ENCODE results near the gene CACNB2. TPM values are rescaled to one million over a fixed set of nuclear protein-coding genes. Genes with fewer than 3 reads are reported as not detected.

The CACNB2 gene
- total and polyA plus RNA-seq, 10 of the 15 experiments (the other 5 are each of a cell fraction or from before 2014, with no cell fraction given), result 0.62 to 8.1 (median 1.2) TPM

GRCh38 chr10:18528292-18528691 is 388.1 kb downstream of the CACNB2 start (continued):
- TF ChIP-seq ZBTB11 (CRISPR knock-in tag; IDR thresholded peaks at IDR 0.05) (no peak), GATAD2B (conservative IDR thresholded peaks at IDR 0.05; ENCODE audit: low read depth) (no peak), BCL3 (IDR thresholded peaks at IDR 0.05; ENCODE audit: borderline replicate concordance, insufficient read depth, low read depth, low read length, poor library complexity, severe bottlenecking) (no peak), KAT2A (conservative IDR thresholded peaks at IDR 0.05; ENCODE audit: control insufficient read depth, low read depth, low read length) (no peak), NR2C2 (IDR thresholded peaks at IDR 0.05; ENCODE audit: borderline replicate concordance, control insufficient read depth, insufficient read length, low read depth) (no peak)

- intact Hi-C loops (cut with micrococcal nuclease; ENCODE audit: unreplicated experiment), result no loop called here
- H3K4me2 ChIP-seq (ENCODE audit: control insufficient read depth, insufficient read depth), result no peak overlapping the region
- no peak overlapping the region for H2AFZ ChIP-seq (ENCODE audit: control insufficient read depth, low read depth, low read length)
- no peak overlapping the region for H3K9ac ChIP-seq (ENCODE audit: control insufficient read depth, insufficient read depth, low read length)
- H3K9me3 ChIP-seq (replicated peaks; ENCODE audit: control insufficient read depth, insufficient read depth, low read length), result no peaks in the 10 kb centered on the region
- H3K27me3 ChIP-seq (replicated peaks in 1 of 2; ENCODE audit: control insufficient read depth in 2 of 2, insufficient read depth in 2 of 2, low read length in 1 of 2), result no peaks in the 10 kb centered on the region
- H4K20me1 ChIP-seq (ENCODE audit: control insufficient read depth, insufficient read depth), result no peaks in the 10 kb centered on the region
- H3K36me3 ChIP-seq (ENCODE audit: control insufficient read depth in 2 of 2, insufficient read depth in 2 of 2, low read length in 1 of 2), result peaks cover 0 to 5% of the 10 kb centered on the region in 2 experiments; a peak in 2 of 4 replicates
- no peak overlapping the region for H3K27ac ChIP-seq (ENCODE audit: control insufficient read depth, insufficient read depth)
- H3K79me2 ChIP-seq (ENCODE audit: control insufficient read depth, insufficient read depth, low read length), result no peaks in the 10 kb centered on the region
- in situ Hi-C loops (cut with MboI), result no loop called here
- RAD21 ChIA-PET (ENCODE audit: unreplicated experiment), result no interaction called here
- H3K4me3 ChIP-seq, result no peak overlapping the region
- POLR2A ChIA-PET, result interaction anchor here (1.6 kb wide), 1 partner anchor 10 kb away, joined by 3 read pairs; no protein-coding TSS in a partner anchor
- ATAC-seq (no peak), FAIRE-seq (no peak), DNase-seq (ENCODE audit: low read depth, low spot score) (no peak)
- BruUV-seq (replicated peaks), result no TSS peak
- SMC1A ChIA-PET (ENCODE audit: uncharacterized antibody, unreplicated experiment), result interaction anchor here (0.7 to 1.8 kb wide), 4 partner anchors 9 to 312 kb away, joined by 3 to 8 read pairs (median 4); no protein-coding TSS in a partner anchor
- CTCF ChIA-PET, result interaction anchor here (2.3 kb wide), 1 partner anchor 8 kb away, joined by 5 read pairs; no protein-coding TSS in a partner anchor
- H3K4me1 ChIP-seq (ENCODE audit: control insufficient read depth, insufficient read depth, low read length), result no peaks in the 10 kb centered on the region
- WGBS (ENCODE audit: insufficient coverage, insufficient replicate concordance, low lambda C conversion rate, missing lambda C conversion rate), result 98% methylated on average over 7 of the region's 7 CpGs
- TF ChIP-seq NKRF (conservative IDR thresholded peaks at IDR 0.05), result no peak
- TF ChIP-seq NFIC (IDR thresholded peaks at IDR 0.05; ENCODE audit: low read depth, low read length), result no peak
- TF ChIP-seq GATAD2B (conservative IDR thresholded peaks at IDR 0.05; ENCODE audit: low read depth), result no peak
- no peak for TF ChIP-seq RAD51 (IDR thresholded peaks at IDR 0.05)
- no peak for TF ChIP-seq POLR2A (IDR thresholded peaks at IDR 0.05; ENCODE audit: low read depth, low read length)
- no peak for TF ChIP-seq ZNF622 (IDR thresholded peaks at IDR 0.05)
- TF ChIP-seq CREB1 (IDR thresholded peaks at IDR 0.05; ENCODE audit: low read depth), result no peak
- TF ChIP-seq EZH2 (IDR thresholded peaks at IDR 0.05; ENCODE audit: borderline replicate concordance, control insufficient read depth, low read depth, low read length), result no peak
- TF ChIP-seq POLR2AphosphoS2 (IDR thresholded peaks at IDR 0.05; ENCODE audit: low read depth, low read length), result no peak
- TF ChIP-seq PML (IDR thresholded peaks at IDR 0.05; ENCODE audit: low read length), result no peak
- no peak for TF ChIP-seq ZNF274 (IDR thresholded peaks at IDR 0.05; ENCODE audit: insufficient read depth, insufficient read length)
- no peak for TF ChIP-seq PAX8 (IDR thresholded peaks at IDR 0.05)
These were observed 392.8 kb downstream of the CACNB2 start for GRCh38 chr10:18532881-18533535.

All from GM12878 (cell line).